NCI-H1930 (cell line): ENCODE measurements around the gene FANCC.

ENCODE experiments used
- DNase-seq, 2 experiments: peaks; one replicate each; lab custom pipeline; 2025; lab: John Stamatoyannopoulos, UW

FANCC gene

DNA sequence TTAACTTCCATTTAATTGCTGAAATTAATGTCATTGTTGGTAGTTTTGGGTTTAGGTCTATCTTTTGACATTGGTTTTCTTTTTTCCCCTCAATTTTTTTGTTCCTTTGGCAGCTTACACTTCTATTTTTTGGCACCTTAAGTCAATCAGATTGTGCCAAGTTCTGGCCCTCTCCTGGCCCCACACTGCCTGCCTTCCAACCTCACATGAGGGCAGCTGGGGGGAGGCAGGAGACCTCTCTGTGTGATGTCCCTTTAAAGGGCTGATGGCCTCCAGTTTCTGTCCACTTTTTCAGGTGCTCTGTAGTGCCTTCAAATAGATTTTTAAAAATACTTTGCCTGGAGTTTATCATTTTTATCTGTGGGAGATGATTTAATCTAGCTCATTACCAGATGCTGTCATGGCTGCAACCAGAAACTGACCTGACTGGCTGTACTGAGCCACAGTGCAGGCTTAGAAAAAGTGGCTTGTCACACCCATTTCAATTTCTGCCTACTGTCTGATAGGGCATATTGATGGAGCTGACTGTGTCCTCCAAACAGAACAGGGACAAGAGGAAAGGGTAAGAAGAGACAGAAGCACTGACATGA is 196.6 kb downstream of the FANCC start:
- DNase-seq = no peak

DNA sequence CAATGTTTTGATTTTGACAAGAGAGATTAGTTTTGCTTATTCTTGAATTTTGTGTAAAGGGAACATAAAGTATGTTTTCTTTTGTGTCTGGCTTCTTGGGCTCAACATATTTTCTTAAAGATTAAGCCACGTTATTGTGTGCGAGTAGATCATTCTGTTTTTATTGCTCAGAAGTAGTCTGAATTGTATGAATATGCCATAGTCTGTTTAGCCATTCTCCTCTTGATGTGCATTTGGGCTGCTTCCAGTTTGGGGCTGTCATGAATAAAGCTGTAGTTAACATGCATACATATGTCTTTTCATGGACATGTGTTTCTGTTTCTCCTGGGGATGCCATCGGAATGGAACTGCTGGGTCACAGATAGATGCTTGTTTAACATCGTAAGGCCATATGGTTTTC is 198.9 kb downstream of the FANCC start:
- DNase-seq = no peak

DNA sequence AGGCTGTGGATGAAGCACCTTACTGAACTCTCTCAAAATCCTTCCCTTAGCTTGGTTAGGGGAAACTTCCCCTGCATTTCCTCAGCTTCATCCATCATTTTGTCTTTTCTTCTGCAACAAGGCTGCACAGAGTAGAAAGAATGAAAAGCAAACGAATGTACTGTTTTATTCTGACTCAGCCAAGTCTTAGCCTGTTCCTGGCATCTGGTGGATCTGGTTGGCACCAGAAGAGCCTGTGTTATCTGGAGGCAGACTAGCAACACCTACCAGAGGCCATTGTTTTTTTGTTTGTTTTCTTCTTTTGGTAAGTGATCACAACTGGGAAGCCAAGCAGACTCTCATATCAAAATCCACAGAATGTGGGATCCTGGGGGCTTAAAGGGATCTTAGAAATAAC is 200.7 kb downstream of the FANCC start:
- DNase-seq = no peak

DNA sequence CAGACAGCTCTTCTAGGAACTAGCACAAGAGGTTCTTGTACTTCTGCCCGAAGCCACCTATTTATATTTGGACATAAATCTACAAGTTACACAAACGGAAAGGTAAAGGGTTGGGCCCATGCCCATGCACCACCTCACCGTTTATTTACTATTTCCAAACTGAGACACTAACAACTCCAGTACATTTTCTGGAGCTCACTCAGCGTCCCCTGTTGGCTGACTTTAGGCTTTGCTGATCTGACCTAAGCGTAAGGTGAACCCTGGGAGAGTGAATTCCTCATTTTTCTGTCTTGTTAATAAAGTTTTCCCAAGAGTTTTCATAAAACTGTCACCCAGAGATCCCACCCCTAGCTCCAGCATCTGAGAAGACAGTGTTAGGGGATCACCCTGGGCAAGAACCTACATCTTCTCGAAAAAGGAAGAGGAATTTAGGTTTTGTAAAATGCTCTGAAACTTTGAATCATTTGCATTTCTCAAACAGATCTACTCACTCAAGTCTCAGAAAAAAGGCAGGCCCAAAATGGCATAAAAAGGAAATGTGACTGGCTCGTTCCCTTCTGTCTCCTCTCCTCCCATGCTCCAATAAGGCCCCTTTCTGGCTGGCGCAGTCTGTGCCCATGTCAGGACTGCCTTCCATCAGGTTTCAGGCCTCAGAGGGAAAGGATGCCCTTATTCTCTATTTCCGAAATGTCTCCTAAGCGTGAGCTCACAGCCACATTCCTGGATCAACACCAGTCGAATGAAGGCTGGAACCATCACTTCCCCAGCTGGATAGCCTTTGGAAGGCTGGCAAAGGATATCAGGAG is 201.3 kb downstream of the FANCC start:
- DNase-seq = no peak

DNA sequence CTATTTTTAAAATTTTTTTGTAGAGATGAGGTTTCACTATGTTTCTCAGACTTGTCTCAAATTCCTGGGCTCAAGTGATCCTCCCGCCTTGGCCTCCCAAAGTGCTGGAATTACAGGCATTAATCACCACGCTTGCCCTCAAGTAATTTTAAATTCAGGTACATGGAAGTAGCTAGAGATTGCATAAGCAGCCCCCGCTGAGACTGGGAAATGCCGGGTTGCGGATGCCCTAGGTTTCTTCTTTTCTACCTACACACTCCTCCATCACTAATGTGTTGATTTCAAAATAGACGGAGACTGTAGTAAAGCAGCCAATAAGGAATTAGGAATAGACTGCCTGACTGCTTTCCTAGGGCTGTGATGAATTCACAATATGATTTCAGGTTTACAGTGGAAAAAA is 202.4 kb downstream of the FANCC start:
- no peak for DNase-seq

DNA sequence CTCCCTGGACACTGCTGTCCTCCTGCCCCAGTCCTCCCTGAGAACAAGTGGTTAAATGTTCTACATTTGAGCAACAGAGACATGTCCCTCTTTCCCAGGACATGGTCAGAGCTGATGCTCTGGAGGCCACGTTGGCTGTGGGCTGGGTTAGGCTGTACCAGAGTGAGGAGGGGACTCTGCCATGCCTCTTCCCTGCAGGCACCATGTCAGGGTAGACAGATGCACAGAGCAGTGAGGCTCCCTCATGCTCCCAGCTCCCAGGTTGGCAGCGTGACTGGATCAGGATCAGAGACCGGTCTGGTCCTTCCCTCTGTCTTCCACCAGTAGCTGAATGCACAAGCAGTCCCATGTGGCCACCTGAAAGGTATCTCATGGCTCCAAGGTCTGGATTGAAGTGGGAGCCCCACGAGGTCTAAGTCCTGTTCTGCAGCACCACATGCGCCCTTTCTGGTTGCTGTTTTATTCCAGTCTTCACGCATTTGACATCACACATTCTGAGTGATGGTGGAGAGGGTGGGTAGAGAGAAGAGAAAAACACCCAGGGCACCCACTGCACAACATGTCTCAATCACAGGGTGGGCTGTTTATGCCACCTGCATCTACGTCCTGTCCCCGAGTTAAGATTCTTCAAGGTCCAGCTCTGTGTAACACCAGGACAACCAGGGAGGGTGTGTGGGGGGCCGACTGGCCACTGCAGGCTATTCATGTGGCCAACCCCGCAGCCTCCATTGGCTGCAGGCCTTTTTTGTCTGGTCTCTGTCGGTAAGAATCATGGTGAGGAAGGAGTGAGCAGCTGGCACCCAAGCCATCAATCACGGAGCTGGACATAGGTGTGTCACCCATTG is 204.9 kb downstream of the FANCC start:
- no peak for DNase-seq

DNA sequence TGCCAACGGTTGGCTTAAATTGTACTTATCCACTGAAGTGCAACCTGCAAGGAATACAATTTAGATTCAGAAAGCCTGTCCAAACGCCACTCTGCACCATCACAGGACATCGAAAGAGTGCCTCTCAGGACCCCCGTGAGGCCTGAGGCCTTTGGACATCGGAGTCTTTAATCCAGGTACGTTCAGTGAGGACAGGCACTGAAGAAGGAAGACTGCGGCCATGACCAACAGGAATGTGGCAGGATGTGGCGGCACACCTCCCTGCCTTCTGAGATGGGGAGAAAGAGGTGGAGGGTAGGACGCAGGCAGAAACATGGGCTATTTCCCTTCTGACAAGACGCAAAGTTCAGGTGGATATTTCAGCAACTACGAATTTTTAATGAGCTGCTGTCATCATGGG is 205.8 kb downstream of the FANCC start:
- no peak for DNase-seq

DNA sequence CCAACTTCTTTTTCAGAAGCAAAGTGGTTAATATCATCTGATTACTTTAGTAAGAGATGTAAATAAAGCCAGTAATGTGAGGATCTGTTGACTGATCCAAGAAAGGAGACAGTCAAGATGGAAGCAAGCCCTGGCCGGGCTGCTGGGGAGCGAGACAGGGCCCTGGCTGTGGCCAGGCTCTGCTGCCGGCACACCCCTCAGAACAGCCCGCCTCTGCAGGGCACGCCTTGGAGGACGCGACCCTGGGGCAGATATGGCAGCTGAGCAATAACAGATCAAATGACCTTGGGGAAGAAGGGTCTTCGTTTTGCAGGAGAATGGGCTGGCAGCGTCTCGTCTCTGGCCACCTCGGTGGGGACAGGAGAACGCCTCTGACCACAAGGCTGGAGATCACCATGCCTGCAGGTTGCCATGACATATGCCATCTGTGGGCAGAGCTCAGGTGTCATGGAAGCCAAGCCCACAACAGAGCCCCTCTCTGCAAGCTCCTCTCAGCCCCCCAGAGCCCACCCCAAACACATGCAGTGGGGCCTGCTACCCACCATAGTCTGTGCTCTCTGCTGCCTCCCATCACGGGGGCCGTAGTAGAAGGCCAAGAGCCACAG is 206.5 kb downstream of the FANCC start:
- no peak for DNase-seq

DNA sequence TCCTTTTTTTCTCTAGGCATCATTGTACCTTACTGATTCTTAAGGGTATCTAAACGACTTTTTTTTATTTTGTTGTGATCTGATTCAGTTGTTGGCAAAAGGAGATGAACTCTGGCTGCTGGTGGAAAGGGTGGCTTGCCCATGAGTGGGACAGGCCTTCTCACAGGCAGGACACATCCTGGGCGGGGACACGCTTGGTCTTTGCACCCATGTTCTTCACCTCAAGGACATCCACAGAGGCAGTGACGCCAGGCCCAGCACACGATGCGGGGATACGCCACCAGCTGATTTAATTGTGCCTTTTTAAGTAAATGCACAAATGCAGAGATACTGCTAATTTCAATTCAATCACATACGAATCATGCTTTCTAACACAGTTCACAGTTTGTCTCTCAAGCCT is 208.1 kb downstream of the FANCC start:
- DNase-seq = no peak

DNA sequence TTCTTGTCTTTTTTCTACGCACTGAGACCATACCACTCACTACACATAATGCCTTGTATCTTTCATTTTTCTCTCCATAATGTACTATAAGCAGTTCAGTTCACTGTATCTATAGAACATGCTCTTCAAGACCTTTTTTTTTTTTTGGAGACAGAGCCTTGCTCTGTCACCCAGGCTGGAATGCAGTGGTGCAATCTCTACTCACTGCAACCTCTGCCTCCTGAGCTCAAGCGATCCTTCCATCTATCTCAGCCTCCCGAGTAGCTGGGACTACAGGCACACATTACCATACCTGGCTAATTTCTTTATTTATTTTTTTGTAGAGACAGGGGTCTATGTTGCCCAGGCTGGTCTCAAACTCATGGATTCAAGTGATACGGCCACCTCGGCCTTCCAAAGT is 208.7 kb downstream of the FANCC start:
- DNase-seq = no peak

DNA sequence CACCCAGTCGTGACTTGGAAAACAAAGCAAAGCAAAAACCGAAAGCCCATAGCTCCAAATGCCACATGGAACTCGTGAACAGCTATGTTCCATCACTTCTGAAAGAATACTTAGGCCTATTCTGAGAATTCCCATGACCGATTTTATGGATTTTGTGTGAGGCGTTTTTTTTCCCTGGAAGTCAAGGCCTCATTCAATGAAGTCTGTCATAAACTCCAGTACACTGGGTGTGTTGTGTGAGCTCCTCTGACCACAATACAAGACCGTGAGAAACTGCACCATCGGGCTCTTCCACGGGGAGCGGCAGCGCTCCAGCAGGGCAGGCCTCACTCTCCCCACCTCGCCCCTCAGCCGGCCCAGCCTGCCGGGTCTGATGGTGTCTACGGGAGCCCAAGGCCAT is 209.5 kb downstream of the FANCC start:
- no peak for DNase-seq

DNA sequence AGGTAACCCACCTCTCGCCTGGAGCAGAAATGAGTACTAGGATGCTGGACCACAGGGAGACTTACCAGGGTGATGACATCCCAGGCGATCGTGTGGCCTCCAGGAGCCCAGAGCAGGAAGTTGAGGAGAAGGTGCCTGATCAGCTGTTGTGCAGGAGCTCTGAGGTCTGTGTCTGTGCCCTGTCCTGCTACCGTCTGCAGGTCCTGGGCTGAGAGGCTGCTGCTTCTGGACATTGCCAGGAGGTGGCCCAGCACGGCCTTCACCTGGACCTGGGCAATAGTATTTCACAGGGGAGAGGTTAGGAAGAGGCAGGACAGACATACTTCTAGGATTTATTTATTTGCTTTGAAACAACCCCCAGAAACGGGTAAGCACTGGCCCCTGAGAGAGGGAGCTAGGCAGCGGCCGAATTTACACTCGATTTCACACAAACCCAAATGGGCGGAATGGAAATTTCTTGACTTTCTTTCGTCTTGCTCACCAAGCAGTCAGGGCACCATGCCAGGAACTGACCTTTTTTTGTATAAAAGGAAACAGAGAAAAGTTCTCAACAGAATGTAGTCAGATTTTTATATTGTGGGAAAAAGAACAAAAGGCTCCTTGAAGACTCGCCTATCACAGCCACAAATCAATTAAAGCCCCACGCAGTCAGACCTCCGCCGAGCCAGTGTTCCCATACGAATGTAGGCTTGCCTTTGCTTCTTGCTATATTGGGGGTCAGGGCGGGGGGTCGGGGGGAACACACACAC is 210.3 kb downstream of the FANCC start:
- DNase-seq = no peak

DNA sequence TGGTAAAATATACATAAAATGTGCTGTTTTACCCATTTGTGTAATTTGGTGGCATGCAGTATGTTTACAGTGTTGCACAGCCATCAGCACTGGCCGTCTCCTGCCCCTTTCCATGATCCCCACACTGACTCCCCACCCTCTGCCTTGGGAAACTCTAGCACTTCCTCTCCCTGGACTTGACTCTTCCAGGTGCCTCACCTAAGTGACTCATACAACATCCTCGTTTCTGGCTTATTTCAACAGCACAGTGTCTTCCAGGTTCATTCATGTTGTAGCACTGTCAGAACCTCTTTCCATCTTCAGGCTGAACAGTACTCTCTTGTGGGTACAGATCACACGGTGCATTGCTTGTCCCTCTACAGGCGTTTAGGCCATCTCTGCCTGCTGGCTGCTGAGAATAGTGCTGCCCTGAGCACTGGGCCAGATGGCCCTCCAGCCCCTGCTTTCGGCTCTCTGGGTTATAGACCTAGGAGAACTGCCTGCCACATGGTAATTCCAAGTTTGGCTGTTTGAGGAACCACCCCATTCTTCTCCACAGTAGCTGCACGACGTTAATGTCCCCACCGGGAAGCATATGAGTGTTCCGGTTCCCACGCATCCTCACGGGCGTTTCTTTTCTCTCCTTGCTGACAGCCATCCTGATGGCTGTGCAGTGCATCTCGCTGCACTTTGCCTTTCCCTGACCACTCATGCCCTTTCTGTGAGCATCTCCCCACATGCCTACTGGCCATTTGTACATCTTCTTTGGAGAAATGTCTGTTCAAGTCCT is 211.8 kb downstream of the FANCC start:
- no peak for DNase-seq

DNA sequence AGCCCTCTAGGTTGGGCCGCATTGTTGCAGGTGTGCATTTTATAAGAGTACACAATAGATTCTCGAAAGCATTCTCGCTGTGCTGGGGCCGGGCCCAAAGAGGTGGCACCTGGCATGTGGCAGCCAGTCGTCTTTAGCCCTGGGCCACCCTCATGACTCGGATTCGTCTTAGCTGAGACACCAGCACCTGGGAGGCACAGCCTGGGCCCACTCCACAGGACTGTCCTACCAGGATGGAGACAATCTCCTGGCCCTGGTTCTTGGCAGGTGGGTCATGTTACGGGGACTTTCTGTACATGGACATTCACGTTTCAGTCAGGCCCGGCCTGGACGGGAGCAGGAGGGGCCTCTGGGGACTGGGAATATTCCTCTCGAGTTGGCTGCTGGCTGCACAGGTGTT is 212.5 kb downstream of the FANCC start:
- DNase-seq = no peak

DNA sequence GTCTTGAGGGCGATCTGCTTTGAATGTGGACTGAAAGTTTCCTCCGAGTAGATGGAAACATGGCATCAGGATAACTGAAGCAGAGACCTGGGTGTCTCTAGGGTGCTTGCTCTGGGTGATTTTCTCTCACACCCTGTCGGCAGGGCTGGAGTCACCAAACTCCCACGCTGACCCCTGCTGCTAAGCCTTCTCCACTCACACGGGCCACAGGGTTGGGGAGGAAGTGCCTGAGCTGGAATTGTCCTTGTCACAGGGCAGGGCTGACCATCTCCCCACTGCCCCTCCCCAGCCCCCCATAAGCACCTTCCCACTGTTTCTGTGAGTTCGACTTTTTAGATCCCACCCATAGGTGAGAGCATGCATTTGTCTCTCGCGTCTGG is 212.9 kb downstream of the FANCC start:
- DNase-seq = no peak

DNA sequence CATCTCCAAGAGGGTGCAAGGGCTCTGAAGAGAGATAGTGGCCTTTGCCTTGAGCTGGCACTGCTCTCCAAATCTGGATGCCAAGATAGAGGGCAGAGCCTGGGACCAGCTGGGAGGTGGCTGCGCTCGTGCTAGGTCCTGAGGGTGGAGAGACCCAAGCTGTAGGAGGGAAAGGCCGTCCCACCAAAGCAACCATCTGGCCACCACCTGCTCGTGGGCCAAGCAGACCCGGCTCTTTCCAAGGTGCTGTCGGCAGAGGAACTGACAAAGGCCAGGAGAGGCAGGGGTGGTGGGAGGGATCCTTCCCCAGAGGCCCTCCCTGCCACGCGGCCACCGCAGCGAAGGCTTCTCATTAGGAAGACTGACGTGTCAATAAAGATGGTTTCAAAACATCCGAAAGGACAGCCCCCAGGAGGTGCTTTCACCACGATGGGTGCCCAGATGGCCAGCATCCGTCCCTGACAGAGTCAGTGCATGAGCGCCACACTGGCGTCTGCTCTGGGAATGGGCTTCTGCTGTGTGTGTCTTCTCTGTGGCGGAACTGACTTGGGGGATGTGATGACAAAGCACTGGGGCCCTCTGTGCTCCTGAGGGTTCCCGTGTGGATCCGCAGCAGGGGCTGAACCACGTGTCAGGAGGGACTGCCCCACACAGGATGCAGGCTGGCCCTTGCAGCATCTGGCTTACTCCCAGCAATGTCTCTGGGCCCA is 213.5 kb downstream of the FANCC start:
- no peak for DNase-seq

DNA sequence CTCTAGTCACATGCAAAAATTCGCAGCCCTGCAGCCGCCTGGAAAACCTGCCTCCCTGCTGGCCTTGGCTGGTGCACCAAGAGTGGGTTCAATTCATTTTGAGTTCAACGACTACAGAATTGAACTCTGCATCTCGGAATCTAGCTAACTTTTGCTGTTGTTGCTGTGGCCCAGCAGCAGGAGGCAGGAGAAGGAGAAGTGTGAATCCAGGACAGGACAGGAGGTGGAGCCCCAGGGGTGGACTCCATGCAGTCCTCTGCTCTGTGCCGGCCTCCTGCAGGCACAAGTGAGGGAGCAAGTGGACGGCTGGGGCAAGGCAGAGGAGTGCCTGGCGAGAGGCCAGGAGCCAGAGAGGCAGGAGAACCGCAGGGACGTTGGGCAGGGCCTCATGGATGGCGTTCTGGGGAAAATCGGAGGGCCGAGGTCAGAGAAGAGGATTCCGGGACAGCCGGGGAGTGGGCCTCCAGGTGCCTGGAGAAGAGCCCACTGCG is 214.2 kb downstream of the FANCC start:
- no peak for DNase-seq

DNA sequence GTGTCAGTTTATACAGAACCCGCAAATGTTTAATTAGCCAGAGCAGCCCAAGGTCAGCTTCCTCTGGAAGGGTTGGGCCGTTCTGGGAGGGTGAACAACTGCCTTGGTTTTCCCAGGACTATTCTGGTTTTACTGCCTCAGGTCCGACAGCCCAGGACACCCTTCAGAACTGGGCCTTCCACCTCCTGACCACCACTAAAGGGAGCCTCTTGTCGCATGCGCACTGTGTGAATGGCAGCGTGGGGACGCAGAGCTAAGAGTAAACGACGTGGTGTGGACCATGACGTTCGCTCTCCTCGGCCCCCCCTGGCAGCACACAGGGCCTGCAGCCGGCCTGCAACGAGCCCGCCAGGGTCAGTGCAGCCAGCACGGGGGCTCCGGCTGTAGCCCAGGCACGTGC is 214.9 kb downstream of the FANCC start:
- DNase-seq = no peak

DNA sequence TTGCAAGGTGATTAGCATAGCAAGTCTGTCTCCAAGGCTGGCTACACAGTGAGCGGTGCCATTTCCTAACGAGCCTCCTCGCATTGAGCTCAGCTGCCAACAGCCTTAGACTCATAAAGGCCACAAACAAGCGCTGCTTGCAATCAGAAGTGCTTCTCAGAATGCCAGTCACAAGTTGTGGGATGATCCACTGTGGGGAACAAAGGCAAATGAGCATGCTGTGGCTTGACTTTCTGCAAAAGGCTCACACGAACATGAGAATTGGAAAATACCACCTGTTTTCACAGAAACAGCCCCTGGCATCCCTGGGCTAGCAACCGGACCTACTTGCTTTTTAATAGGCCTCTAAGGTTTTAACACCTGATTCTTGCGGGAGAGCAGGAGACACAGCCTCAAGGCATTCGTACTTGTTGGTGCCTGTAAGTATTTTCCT is 215.5 kb downstream of the FANCC start:
- no peak for DNase-seq

DNA sequence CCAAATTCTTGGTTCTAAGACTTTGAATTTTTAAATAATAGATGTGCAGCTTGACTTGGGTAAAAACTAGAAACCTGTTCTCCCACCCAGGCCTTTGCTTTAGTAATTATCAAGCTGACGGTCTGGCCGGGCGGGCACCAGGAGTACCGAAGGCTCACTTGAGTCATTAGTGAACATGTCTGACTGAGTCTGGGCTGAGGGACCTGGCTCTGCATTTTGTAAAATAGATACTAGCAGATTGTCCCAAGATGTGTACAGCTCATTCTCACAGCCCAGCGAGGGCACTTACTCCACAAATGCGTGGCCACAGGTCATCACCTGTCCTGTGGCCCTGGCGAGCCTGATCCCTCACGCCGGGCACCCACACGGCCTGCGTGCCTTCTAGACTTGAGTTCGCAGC is 216.2 kb downstream of the FANCC start:
- DNase-seq = no peak
